ENCODE measurements around the gene DHRS2. TPM values are rescaled to one million over a fixed set of nuclear protein-coding genes. Genes with fewer than 3 reads are reported as not detected.

The DHRS2 gene
- total RNA-seq, 4 donors from 2014 or later: 0.12 TPM; not detected in 3

- 50 to 69% methylated on average over 1 to 2 of the region's 3 CpGs for WGBS, 2 donors (ENCODE audit: low coverage in 1 of 2)
- Histone ChIP-seq H3K4me3 (no peak overlapping the region), H3K4me1 (no peaks in the 10 kb centered on the region), H3K9me3 (peaks cover 0 to 14% (median 0%) of the 10 kb centered on the region in 3 donors), H3K27ac (no peak overlapping the region), H3K27me3 (peaks cover 31% of the 10 kb centered on the region), H3K36me3 (no peaks in the 10 kb centered on the region)
- TF ChIP-seq EP300 (IDR thresholded peaks at IDR 0.05): no peak
- no peak for TF ChIP-seq POLR2AphosphoS5 (IDR thresholded peaks at IDR 0.05)
- no peak for TF ChIP-seq CTCF (IDR thresholded peaks at IDR 0.05)
- TF ChIP-seq POLR2A (IDR thresholded peaks at IDR 0.05): no peak
- ATAC-seq: no peak
Measured at GRCh38 chr14:23620177-23620702, 15.9 kb upstream of the DHRS2 start.

GRCh38 chr14:23621204-23621931 lies 14.8 kb upstream of the DHRS2 start:
- peaks cover 0 to 14% (median 0%) of the 10 kb centered on the region in 3 donors for H3K9me3 ChIP-seq
- no peak for ATAC-seq
- no peak overlapping the region for H3K4me3 ChIP-seq
- no peak overlapping the region for H3K27ac ChIP-seq
- no peaks in the 10 kb centered on the region for H3K36me3 ChIP-seq
- WGBS, 2 donors (ENCODE audit: low coverage in 1 of 2): 53 to 66% methylated on average over 5 to 6 of the region's 6 CpGs
- no peak for TF ChIP-seq POLR2A (IDR thresholded peaks at IDR 0.05)
- TF ChIP-seq EP300 (IDR thresholded peaks at IDR 0.05): no peak
- no peak for TF ChIP-seq POLR2AphosphoS5 (IDR thresholded peaks at IDR 0.05)
- TF ChIP-seq CTCF (IDR thresholded peaks at IDR 0.05): no peak
- peaks cover 31% of the 10 kb centered on the region for H3K27me3 ChIP-seq
- H3K4me1 ChIP-seq: no peaks in the 10 kb centered on the region

- Histone ChIP-seq H3K4me1 (no peaks in the 10 kb centered on the region), H3K9me3 (peaks cover 0 to 14% (median 0%) of the 10 kb centered on the region in 3 donors), H3K27me3 (peaks cover 30% of the 10 kb centered on the region), H3K36me3 (no peaks in the 10 kb centered on the region), H3K27ac (no peak overlapping the region), H3K4me3 (no peak overlapping the region)
- TF ChIP-seq CTCF (IDR thresholded peaks at IDR 0.05) (no peak), EP300 (IDR thresholded peaks at IDR 0.05) (no peak)
- no peak for ATAC-seq
- WGBS, 2 donors (ENCODE audit: low coverage in 1 of 2): 69 to 74% methylated on average over 4 of the region's 4 CpGs
Measured at GRCh38 chr14:23621932-23622730, 14.0 kb upstream of the DHRS2 start.

- no peak overlapping the region for H3K27ac ChIP-seq
- H3K27me3 ChIP-seq: peaks cover 26% of the 10 kb centered on the region
- ATAC-seq: no peak
- 81 to 100% methylated on average over 2 to 3 of the region's 4 CpGs for WGBS, 2 donors (ENCODE audit: low coverage in 1 of 2)
- no peaks in the 10 kb centered on the region for H3K36me3 ChIP-seq
- peaks cover 0 to 14% (median 0%) of the 10 kb centered on the region in 3 donors for H3K9me3 ChIP-seq
- TF ChIP-seq POLR2AphosphoS5 (IDR thresholded peaks at IDR 0.05): no peak
- TF ChIP-seq EP300 (IDR thresholded peaks at IDR 0.05): no peak
- no peak for TF ChIP-seq POLR2A (IDR thresholded peaks at IDR 0.05)
- TF ChIP-seq CTCF (IDR thresholded peaks at IDR 0.05): no peak
- no peaks in the 10 kb centered on the region for H3K4me1 ChIP-seq
- no peak overlapping the region for H3K4me3 ChIP-seq
Measured at GRCh38 chr14:23622990-23623389, 13.2 kb upstream of the DHRS2 start.
